ENCODE results near the gene RAP1A.

RAP1A gene

DNA sequence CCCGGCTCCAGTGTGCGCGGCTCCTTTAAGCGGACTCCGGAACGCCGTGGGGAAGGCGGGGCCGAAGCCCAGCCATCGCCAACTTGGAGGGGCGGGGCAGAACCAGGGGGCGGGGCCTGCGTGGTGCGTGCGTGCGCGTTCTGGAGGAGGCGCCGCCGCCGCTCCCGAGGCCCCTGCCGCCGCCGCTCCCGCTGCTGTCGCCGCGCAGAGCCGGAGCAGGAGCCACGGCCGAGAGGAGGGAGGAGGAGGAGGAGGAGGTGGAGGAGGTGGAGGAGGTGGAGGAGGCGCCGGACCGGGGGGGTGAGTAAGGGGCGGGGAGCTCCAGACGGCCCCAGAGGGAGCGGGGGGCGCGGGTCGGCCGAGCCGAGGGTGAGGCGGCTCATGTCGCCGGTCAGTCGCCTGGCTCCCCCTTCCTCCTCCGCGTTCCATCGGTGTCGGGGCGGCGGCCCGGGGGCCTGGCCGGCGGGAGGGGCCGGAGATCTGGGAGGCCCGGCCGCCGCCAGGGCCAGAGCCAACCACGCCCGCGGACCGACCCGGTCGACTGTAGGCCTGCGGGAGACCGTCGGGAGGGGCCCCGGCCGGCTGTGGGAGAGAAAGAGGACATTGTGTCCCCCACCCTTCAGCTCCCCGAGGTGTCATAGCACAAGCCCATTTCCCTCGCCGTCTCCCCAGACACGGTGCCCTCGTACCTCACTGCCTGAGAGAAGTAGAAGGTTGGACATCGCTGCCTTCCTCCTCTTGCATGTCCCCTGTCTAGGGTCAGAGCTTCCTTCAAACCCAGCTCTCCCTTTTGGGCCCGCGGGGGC is at the start of gene RAP1A:
TSS of gene RAP1A (plus strand) at position 155 of the 806 bp plus-strand sequence. CDS start 71,572 bp downstream, outside the sequence.
- DNase-seq = peak; percentile 94

DNA sequence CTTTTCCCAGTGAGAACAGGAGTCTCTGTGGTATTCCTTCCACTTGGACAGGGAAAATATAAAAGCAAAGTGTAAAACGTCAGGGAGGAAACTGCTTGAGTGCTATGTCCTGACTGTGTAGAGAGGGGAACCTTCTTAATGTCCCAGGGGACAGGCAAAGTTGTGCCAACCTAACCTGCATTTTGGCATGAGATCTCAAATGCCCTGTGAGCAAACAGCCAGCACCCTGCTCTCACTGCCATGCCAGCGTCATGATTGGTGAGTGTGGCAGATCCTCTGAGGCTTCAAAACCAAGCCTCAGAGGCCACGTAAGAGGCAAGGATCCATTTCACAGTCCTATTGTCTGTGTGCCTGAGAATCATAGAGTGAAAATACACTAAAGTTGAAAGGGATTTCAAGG is 49.7 kb upstream of the RAP1A start:
- DNase-seq = no peak

GRCh38 chr1:111570781-111571181 is 48.8 kb upstream of the RAP1A start:
- DNase-seq = peak; percentile 27

DNA sequence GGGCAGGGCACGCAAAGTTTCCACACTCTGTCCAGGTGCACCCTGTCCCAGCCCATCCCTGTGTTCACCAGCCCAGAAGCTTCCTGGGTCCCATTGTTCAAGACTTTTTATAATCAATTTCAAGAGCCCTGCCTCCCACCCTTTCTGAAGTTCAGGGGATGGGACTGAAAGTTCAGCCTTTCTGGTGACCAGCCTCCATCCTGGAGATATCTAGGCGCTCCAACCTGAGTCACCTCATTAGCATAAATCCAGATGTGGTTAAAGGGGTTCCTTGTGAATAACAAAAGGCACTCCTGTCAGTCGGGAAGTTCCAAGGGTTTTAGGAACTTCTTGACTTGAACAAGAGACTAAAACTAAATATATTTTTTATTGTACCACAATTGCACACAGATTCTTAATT is 48.4 kb upstream of the RAP1A start:
- no peak for DNase-seq

- no peak for DNase-seq
These were observed 47.6 kb upstream of the RAP1A start for GRCh38 chr1:111571987-111572386.

- DNase-seq = no peak
These were observed 43.0 kb upstream of the RAP1A start for GRCh38 chr1:111576547-111576946.

- no peak for DNase-seq
These were observed 41.8 kb upstream of the RAP1A start for GRCh38 chr1:111577814-111578213.

GRCh38 chr1:111581166-111581565 is 38.4 kb upstream of the RAP1A start:
- DNase-seq = no peak

- no peak for DNase-seq
These were observed 37.6 kb upstream of the RAP1A start for GRCh38 chr1:111582016-111582415.

GRCh38 chr1:111582644-111583618 is 36.7 kb upstream of the RAP1A start:
- no peak for DNase-seq

DNA sequence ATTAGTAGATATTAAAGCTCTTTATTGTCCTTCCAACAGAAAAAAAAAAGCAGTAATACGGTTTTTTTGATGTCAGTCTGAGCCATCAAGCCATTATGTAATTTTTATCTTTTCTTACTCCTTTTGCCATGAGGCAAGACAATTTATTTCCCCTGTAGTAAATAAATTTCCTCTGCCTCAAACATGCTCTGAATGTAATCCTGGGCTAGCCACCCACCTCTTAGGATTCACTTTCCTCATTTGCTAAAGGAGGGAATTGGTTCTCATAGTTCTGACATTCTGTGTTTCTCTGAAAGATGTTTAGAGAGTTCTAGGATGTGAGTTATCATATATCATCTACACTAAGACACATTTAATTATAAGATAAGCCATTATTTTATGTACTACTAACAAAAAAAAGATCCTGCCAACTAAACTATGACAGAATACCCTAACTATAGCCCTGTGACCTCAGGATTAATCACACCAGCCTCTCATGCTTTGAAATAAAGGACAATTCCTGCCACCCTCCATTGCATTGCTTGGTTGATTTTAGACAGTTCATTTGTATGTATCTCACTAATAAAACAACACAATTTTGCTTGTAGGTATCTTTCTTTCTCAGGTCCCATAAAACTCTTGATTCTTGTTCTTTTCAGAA is 34.0 kb upstream of the RAP1A start:
- DNase-seq = no peak

DNA sequence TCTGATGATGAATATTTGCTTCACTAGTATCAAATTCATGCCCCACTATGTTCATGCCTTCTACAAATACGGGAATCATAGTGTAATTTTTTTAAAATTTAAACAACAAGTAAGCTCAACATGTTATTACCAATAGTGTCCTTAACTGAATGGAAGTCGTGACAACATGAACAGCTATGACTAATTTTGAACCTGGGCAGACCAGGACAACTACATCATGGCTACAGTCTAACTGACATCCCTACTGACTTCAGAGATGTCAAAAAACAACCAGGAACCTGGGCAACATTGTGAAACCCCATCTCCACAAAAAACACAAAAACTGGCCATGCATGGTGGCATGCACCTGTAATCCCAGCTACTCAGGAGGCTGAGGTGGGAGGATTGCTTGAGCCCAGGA is 33.5 kb upstream of the RAP1A start:
- no peak for DNase-seq

GRCh38 chr1:111587509-111588174 is 31.9 kb upstream of the RAP1A start:
- no peak for DNase-seq

DNA sequence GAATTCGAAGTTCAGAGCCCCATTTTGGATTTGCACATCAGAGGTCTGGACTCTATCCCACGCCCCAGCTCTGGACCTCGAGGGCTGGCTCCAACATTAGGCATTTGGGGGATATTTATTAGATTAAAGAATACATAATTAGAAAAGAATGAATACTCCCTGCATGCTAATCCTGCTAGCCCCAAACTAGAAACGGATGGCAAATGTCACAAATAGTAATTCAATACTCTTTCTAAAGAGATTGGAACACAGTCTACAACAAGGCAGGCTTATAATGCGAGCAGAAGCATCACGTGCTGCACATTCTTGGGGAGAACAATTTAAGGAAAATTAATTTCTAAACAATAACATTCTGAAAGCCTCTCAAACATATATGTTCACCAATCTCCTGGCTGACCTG is 27.7 kb upstream of the RAP1A start:
- DNase-seq = no peak

GRCh38 chr1:111592389-111593361 is 26.9 kb upstream of the RAP1A start:
- peak; percentile 98 for DNase-seq

- DNase-seq = no peak
These were observed 25.9 kb upstream of the RAP1A start for GRCh38 chr1:111593403-111594305.

DNA sequence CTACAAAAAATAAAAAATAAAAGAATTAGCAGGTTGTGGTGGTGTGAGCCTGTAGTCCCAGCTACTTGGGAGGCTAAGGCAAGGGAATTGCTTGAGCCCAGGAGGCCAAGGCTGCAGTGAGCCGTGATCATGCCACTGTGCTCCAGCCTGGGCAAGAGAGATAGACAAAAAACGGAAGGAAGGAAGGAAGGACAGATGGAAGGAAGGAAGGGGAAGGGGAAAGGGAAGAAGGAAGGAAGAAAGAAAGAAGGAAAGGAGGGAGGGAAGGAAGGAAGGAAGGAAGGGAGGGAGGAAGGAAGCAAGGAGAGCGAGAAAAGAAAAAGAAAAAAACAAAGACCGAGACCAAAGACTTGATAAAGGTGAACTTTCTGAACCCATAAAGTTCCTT is 25.3 kb upstream of the RAP1A start:
- DNase-seq = no peak

GRCh38 chr1:111595807-111596206 is 23.8 kb upstream of the RAP1A start:
- no peak for DNase-seq

DNA sequence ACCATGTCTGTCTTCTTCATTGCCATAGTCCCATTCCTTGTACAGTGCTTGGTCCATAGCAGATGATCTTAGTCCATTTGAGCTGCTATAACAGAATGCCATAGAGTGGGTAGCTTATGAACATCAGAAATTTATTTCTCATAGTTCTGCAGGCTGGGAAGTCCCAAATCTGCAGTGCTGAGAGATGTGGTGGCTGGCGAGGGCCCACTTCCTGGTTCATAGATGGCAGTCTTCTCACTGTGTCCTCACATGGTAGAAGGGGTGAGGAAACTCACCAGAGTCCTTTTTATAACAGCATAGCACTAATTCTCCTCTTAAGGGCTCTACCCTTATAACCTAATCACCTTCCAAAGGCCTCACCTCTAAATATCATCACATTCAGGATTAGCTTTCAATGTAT is 23.1 kb upstream of the RAP1A start:
- DNase-seq = peak; percentile 32

- DNase-seq = peak; percentile 2
These were observed 22.2 kb upstream of the RAP1A start for GRCh38 chr1:111597426-111597825.
